GM21423 (cell line): ENCODE results near the gene CD40.

Experiments
- ATAC-seq: cut with Tn5 transposase; IDR thresholded peaks from one replicate; pipeline ENCODE4 v1.9.1; 2021; ENCODE audit warnings: mild to moderate bottlenecking, moderate library complexity; ENCODE audit not compliant: unreplicated experiment

Gene CD40

DNA sequence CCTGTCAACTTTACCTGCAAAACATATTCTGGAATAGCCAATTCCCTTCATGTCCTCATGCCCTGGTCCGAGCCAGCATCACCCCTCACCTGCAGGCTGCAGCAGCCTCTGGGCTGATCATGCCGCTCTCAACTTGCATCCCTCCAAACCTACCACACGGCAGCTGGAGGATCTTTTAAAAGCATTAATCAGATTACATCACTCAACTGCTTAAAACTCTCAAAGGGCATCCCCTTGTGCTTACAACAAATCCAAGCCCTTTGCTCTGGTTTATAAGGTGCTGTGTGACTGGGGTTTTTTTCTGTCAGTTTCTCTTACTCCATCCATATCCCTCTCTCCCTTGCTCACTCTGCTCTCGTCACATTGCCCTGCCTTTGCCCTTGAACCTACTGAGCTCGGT lies 24.0 kb downstream of the CD40 start:
- no peak for ATAC-seq

DNA sequence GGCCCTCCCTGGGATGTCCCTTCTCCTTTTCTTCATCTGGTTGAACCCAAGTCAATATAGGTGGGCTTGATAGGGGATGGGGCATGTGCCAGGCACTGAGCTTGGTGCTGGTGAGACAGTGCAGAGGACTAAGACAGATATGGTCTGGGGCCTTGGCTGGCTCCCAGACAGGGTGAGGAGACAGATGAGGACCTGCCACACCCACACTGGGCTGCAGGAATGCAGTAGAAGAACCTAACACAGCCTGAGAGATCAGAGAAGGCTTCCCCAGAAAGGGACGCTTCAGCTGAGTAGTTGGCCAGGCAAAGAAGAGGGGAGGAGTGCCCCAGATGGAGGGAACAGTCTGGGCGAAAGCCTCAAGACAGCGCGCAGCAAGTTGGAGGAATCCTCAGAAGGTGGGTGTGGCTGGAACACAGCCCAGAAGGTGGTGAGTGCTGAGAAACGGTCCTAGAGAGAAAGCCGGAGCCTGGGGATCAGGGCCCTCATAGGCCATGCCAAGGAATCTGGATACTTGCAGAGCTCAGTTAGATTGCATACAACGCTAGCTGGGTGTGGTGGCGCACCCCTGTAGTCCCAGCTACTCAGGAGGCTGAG lies 26.4 kb downstream of the CD40 start:
- no peak for ATAC-seq

DNA sequence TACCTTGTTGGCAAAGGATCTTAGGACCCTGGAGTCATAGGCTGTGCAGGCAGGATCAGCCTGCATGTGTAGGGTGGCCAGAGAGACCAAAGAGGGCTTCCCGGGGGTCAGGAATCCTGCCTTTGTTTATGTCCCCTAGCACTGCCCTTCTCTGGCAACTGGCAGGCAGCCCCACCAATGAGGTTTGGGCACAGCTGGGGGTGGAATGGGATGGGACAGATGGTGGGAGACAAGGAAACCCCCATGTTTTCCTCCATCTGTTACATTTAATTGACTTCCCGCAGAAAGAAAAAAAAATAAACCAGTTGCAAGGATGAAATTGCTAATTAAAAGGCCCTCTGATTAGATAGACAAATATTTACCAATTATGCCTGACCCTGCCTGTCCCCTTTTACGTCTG lies 27.6 kb downstream of the CD40 start:
- no peak for ATAC-seq

DNA sequence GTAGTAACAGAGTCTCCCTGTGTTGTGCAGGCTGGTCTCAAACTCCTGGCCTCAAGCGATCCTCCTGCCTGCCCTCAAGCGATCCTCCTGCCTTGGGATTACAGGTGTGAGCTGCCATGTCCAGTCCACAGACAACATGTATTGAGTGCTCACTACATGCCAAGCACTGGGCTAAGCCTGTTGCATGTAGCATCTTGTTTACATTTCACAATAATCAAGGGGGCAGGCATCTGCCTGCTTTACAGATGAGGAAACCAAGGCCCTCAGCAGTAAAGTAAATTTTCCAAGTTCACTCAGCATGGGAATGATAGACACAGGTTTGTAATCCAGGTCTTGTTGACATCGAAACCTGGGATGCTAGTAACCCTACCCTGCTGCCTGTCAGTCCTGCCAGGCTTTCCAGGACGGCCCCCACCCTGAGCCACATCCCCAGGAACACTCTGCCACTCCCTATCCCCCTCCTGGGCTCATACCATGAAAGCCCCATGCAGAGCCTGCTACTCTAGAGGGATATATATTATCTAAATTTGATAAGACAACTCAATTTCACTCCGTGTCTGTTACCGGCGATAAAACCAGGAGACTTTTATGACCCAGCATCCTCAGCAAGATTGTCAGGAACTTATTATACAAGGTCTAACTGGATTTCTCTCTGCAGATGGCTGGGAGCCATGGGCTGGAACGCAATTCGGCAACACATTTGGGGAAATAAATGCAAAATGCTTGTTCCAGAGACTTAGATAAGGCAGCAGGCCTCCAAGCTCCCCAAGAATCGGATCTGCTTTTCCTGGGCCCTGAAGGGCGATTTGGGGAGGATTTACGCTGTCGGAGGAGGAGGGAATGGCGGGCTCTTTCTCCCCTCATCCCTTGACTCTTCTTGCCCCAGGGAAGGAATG lies 30.4 kb downstream of the CD40 start:
- ATAC-seq: no peak

DNA sequence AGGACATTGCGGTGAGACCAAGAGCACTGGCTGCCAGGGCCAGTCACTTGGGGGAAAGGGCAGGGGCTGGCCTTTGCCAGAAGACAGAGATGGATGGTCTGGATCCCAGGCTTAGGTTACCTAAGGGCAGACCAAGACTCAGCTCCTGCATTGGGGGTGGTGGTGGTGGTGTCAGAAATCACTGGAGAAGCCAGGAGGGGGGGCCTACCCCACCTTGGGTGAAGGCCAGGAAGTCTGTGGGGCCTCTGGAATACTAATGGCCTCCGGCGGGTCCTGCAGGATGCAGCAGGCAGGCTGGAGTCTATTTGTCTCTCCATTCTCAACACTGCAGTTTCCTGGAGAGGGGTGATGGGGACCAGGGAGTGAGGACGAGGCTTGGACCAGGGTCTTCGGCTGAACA lies 32.8 kb downstream of the CD40 start:
- no peak for ATAC-seq

DNA sequence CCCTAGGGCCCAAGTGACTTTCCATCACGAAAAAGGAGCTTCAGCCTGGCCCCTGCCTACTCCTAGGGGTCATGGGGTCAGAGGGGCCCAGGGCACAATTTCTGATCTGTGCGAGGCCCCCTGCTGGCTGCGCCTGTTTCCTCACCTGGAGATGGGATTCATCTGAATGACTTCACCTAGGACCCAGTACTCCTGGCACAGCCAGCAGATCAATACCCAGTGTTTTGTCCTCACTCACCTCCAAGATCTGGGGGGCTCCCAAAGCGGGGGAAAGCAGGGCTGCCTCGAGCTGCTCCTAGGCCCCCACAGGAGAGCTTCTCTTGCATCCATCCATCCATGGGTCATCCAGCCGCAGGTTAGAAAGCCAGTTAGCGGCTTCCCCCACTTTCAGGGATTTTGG lies 33.8 kb downstream of the CD40 start:
- ATAC-seq: no peak

DNA sequence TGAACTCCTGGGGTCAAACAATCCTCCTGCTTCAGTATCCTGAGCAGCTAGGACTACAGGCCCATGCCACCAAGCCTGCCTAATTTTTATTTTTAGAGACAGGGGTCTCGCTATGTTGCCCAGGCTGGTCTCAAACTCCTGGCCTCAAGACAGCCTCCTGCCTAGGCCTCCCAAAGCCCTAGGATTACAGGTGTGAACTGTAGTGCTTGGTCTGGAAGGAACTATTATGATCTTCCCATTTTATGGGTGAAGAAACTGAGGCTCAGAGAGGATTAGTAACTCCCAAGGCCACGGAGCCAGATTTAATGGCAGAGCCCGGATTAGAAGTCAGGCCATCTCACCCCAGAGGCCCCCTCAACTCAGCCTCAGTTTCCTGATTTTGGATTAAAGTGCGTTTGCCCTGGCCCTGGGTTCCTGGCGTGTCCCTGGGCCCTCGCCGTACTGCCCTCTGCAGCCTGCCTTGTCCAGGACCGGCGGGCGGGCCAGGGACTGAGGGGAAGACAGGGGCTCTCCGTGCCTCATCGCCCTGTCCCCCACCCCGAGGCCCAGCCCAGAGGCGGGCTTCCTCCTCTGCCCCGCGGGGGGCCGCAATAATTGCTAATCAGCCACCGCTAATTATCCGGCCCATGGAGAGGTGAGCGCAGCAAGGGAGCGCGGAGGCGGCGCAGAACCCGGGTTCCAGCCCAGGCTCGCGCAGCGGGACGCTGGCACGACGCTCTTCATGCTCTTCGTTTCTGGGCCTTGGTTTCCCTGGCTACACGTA lies 34.9 kb downstream of the CD40 start:
- ATAC-seq: no peak

DNA sequence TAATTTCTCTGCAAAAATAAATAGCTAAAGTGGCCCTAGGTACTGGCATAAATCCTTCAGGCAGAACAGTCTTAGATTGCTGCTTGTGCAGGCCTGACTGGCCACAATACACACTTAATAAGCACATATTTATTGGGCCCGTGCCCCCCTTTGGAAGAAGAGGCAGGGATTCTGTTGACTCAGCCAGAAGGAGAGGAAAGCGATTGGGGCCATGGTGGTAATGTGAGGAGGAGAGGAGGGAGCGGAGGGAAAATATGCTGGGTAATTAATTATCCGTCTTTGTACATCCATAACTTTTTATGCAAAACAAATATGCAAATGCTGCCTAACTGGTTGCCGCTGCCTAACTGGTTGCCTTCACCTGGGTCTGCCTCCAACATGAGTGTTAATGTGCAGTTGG lies 36.2 kb downstream of the CD40 start:
- ATAC-seq: no peak

DNA sequence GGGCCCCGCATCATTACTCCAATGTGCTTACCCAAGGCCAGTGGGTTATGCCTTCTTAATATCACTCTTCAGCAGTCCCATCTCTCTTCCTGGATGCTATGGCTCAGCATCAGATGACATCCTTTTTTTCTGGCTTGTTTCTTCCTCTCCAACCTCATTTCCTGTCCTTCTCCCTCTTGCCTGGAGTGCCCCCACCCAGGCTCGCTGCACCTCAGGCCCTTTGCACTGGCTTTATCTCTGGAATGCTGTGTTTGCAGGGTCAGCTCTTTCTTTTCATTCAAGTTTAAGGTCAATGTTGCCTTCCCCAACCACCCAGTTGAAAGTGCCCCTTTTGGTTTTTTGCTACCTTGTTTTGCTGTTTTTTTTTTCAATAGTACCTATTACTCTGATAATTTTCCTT lies 36.7 kb downstream of the CD40 start:
- ATAC-seq: no peak

DNA sequence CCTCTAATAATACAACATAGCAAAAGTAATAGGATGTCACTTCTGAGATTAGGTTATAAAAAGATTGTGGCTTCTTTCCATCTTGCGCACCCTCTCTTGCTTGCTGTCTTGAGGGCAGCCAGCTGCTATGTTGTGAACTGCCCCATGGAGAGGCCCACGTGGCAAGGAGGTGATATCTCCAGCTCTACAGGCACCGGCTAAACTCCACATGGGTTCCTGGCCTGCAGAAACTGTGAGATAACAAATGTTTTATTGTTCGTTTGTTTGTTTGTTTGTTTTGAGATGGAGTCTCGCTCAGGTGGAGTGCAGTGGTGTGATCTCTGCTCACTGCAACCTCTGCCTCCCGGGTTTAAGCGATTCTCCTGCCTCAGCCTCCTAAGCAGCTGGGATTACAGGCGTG lies 38.0 kb downstream of the CD40 start:
- no peak for ATAC-seq

DNA sequence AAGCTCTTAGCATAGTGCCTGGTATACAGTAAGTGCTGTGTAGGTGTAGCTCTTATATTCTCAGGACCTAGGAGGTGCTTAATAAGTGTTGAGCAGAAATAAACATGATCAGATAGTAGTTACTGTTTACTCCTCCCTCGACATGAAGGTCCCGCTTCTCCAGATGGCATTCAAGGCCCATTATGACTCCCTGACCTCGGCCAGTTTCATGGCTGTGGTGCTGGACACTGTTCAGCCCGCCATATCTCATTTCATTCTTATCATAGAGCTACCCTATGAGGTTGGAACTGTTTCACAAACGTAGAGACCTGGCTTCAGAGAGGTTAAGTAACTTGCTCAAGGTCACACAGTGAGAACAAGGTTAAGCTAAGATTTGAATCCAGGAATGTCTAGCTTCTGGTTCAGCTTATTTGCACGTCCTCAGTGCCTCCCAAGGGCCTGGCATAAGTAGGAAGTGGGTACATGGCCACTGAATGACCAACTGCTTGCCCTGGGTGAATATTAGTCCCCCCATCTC lies 39.0 kb downstream of the CD40 start:
- ATAC-seq: no peak

DNA sequence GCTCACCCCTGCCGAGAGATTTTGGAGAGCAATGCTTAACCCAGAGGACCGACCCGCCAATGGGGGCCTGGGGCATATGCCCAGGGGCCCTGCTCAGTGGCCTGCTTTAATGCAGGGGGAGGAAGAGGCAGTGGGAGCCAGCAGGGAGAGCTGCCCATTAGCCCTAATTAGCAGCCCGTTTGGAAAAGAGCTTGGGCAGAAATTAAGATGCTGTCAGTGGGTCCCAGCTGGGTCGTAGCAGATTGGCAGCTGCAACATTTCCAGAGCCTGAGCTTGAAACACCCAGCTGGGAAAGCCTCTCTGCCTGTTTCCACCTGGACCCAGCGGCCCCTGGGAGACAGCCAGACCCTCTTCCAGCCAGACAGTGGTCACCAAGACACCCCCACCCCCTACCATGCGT lies 39.5 kb downstream of the CD40 start:
- ATAC-seq: no peak

DNA sequence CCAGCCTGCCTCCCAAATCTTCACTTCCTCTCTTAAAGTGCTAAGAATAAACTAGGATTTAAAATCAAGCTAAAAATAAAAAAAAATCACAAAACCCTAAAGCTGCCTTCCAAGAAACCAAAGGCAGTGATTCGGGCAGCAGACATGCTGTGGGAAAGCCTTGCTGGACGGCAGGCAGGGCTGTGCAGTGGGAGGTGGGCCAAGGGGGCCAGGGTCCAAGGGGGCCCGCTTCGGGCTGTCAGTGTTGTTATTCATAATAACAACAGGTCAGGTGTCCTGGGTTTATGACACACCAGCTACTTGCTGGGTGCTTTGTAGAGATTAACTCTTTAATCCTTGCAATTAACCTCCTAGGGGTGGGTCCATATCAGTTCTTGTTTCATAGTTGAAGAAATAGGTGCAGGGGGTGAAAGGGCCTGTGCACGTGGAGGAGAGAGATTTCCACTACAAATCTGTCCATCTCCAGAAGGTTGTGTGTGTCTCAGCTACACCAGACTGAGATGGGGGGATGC lies 40.4 kb downstream of the CD40 start:
- no peak for ATAC-seq

DNA sequence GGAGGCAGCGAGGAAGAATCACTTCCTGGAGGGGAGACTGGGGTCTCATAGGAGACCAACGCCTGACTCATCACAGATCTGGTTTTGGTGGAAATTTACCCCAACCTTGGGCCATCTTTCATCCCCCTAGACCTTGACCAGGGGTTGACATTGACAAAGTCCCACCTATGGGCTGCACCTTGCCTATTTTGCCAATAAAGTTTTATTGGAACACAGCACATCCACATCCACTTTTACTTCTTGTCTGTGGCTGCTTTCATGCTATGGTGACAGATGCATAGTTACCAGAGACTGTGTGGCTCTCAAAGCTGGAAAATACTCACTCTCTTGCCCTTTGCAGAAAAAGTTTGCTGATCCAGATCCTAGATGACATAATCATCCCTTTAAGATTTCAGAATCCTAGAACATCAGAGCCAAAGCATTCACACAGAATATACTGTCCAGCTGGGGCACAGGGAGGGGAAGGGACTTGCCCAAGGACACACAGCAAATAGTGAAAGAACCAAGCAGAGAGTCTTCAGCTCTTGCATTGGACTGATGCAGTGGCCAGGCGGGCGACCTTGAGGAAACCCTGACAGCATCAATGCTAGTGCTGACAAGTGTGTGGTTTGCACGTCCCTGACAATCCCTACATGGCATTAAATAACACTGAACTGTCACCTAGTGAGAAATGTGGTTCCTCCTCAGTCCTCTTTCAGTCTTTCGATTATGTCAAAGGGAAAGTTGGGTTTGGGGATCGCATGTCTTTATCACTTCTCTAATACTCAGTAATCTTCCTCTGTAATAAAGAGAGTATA lies 41.2 kb downstream of the CD40 start:
- ATAC-seq: no peak

DNA sequence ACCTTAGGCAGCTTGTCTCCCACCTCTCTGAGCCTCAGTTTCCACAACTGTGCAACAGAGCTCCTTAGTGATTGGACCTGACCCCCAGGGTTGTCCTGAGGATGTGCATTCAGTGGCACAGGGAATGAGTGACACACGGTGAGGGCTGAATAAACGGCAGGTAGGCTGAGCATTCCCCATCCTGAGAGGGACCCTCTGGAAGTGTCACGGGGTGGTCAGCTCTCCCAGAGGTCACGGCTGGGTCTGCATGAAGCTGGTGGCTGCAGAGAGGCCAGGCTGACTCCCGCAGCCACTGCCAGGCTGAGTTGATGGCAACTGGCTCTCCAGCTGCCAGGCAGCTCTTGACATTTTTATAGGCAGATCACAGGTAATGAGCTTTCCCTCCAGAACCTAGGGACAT lies 42.5 kb downstream of the CD40 start:
- no peak for ATAC-seq

DNA sequence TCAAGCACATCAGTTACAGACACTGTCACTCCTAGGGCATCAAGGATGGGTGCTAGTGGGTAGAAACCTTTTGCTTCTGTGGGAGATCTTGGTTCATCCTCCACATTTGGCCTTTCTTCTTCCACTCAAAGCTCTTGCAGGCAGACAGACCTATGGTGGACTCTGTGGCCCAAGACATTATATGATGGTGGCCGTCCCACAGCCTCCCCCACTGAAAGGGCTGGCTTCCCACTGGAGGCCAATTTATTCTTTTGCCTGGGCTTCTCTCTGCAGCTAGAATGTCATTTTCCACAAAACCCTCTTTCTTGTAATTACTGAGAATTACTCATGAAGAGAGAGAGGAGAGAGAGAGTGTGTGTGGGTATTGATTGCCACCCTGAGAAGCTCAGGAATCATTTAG lies 43.8 kb downstream of the CD40 start:
- no peak for ATAC-seq

DNA sequence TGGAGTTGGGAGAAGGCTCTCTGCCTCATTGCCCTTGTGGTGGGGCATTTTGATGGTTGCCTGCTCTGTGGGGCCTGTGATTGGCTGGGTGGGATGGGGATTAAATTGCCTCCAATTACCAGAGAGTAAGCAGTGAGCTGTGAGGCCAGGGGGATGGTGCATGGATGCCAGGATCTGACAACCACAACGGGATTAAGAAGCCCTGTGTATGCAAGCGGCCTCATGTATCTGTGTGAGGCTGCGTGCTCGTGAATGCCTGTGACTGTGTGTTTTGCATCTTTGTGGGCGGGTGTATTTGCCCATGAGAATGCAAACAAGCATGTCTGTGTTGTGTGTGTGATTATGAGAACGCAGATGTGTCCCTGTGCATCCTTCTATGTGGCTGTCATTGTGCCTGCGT lies 46.1 kb downstream of the CD40 start:
- no peak for ATAC-seq

DNA sequence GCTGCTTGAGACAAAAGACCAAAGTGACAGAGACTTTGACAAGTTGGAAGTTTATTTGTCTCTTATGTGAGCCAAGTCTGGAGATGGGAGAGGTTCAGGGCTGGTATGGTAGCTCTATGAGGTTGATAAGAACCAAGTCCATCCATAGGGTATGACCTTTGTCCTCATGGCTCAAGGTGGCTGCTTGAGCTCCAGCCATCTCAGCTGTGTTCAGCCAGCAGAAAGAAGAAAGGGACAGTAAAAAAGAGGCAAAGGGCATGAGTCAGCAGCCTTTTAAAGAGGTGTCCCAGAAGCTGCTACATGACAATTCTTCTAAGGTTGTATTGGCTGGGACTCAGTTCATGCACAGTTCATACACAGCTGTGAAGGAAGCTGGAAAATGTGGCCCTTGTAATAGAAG lies 49.0 kb downstream of the CD40 start:
- no peak for ATAC-seq

DNA sequence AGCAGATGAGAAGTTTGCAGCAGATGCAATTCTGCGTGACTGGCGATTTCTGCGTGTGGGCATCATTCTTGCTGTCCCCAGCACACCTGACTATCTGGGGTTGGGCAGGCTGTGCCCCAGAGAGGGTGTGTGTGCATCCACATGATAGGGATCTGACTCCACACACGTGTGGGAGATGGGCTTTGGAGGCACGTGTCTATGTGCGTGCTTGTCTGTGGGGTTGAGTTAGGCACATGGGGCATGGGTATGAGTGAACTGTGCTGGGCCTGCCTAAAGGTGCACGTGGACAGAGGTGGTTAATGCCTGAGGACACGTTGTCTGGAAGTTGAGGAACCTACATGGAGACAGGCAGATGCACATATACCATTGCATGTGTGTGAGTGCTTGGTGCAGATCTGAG lies 50.3 kb downstream of the CD40 start:
- no peak for ATAC-seq

DNA sequence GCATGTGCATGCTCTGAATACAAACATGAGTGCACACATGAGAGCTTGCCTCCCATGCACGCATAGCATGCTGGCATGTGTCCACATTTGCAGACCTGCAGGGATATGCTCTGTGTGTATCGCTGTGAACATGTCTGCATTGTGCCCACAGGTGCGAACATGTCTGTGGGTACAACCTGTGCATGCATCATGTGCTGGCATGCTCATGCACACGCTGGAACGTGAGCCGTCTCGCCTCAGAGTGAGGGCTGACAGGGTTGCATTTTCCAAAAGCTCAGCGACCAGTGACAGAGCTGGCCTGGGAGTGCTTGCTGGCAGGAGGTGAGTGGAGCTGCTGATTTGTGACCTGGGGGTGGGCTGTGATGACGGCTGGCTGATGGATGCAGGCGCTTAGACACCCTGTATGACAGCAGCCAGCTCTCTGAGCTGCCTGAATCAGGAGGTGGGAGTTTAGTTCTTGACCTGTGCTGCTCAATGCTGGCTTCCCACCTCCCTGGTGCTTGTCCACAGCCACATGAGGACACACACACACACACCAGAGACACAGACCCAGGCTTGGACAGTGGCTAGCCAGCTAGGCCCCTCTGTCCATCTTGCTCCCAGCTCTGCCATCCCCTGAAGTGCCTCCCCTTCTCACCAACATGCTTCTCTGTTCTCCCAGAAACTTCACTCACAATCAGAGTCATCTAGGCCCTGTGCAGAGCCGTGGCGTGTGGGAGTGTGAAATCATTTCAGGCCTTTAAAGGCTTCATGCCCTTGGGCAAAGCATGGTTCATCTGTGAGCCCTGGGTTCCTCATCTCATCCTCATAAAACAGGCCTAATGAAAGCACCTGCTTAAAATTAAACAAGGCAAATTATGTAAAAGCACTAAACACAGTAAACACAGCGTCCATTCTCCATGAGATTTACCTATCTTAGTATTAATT lies 51.4 kb downstream of the CD40 start:
- ATAC-seq: no peak
